SK-N-SH (cell line): ENCODE results near the gene SEZ6. TPM values are rescaled to one million over a fixed set of nuclear protein-coding genes. Genes with fewer than 3 reads are reported as not detected.

ENCODE experiments used
- CTCF ChIA-PET: fragments of 300-600, 350-600 bp; formaldehyde crosslinking; extraction: SDS; loops from one replicate; lab custom pipeline; 2021; lab: Yijun Ruan, JAX
- POLR2A ChIA-PET: fragments of 350-600 bp; sonication (Branson Sonifier 250); formaldehyde crosslinking; extraction: SDS; loops from one replicate; lab custom pipeline; 2020; ENCODE audit warnings: antibody characterized with exemption, inconsistent platforms; lab: Yijun Ruan, JAX
- DNase-seq: peaks from one replicate; pipeline ENCODE4 v3.0.0; 2012
- H2AFZ ChIP-seq: fragments of 200-600 bp; sonication (generic); 2 replicates; pipeline ENCODE4 v1.8.1; 2016; ENCODE audit warnings: antibody characterized with exemption, mild to moderate bottlenecking, low read depth
- H3F3A ChIP-seq: fragments of 200-600 bp; sonication (generic); replicated peaks from 2 replicates; pipeline ENCODE3; 2016; ENCODE audit warnings: antibody characterized with exemption, mild to moderate bottlenecking; ENCODE audit not compliant: insufficient read depth
- H3K27ac ChIP-seq, 2 experiments: fragments of 200-500 bp in 1 of 2; fragments of 200-600 bp in 1 of 2; sonication (Bioruptor generic) in 1 of 2; sonication (generic), shearing (Covaris generic) in 1 of 2; 2 replicates each; pipeline versions ENCODE4 v1.5.1 to v1.6.1; 2014 to 2016; ENCODE audit warnings: low read depth in 2 of 2, inconsistent platforms in 1 of 2, low read length in 1 of 2, mild to moderate bottlenecking in 1 of 2, mixed read lengths in 1 of 2
- H3K27me3 ChIP-seq: fragments of 200-600 bp; sonication (generic), shearing (Covaris generic); 2 replicates; pipeline ENCODE4 v1.6.1; 2016; ENCODE audit warnings: mixed run types; ENCODE audit not compliant: insufficient read depth
- H3K36me3 ChIP-seq, 2 experiments: fragments of 200-500 bp in 1 of 2; fragments of 200-600 bp in 1 of 2; sonication (Bioruptor generic) in 1 of 2; sonication (generic) in 1 of 2; replicated peaks in 1 of 2; 2 replicates each; pipeline versions ENCODE3 to v1.5.1; 2014 to 2016; ENCODE audit warnings: low read length in 1 of 2, mild to moderate bottlenecking in 1 of 2; ENCODE audit not compliant: insufficient read depth in 2 of 2, control insufficient read depth in 1 of 2
- H3K4me1 ChIP-seq, 2 experiments: fragments of 200-500 bp in 1 of 2; fragments of 200-600 bp in 1 of 2; sonication (Bioruptor generic) in 1 of 2; sonication (generic), shearing (Covaris generic) in 1 of 2; 2 replicates each; pipeline versions ENCODE4 v1.5.1 to v1.6.1; 2014 to 2016; ENCODE audit warnings: low read depth in 1 of 2, low read length in 1 of 2, mixed run types in 1 of 2; ENCODE audit not compliant: insufficient read depth in 2 of 2, control insufficient read depth in 1 of 2
- H3K4me2 ChIP-seq: fragments of 200-600 bp; sonication (generic), shearing (Covaris generic); 2 replicates; pipeline ENCODE4 v1.6.1; 2017; ENCODE audit warnings: mixed run types
- H3K4me3 ChIP-seq, 2 experiments: fragments of 200-500 bp in 1 of 2; fragments of 200-600 bp in 1 of 2; sonication (Bioruptor generic) in 1 of 2; sonication (generic), shearing (Covaris generic) in 1 of 2; 2 replicates each; pipeline versions ENCODE4 v1.5.1 to v1.8.1; 2014 to 2016; ENCODE audit warnings: low read depth in 2 of 2, inconsistent platforms in 1 of 2, low read length in 1 of 2, mild to moderate bottlenecking in 1 of 2, mixed read lengths in 1 of 2, moderate library complexity in 1 of 2
- H3K79me2 ChIP-seq: fragments of 200-600 bp; sonication (generic); 2 replicates; pipeline ENCODE4 v1.8.1; 2017; ENCODE audit warnings: mild to moderate bottlenecking; ENCODE audit not compliant: insufficient read depth
- H3K9ac ChIP-seq: fragments of 200-600 bp; sonication (generic); 2 replicates; pipeline ENCODE4 v1.6.1; 2017; ENCODE audit warnings: mixed run types
- H3K9me2 ChIP-seq: fragments of 200-600 bp; sonication (generic); 2 replicates; pipeline ENCODE4 v1.6.1; 2017; ENCODE audit warnings: mixed run types
- H3K9me3 ChIP-seq: fragments of 200-600 bp; sonication (generic); 2 replicates; pipeline ENCODE4 v1.6.1; 2017; ENCODE audit warnings: mixed run types, mild to moderate bottlenecking, moderate library complexity
- H4K20me1 ChIP-seq: fragments of 200-600 bp; sonication (generic); 2 replicates; pipeline ENCODE4 v1.6.1; 2017; ENCODE audit warnings: mild to moderate bottlenecking, mixed run types; ENCODE audit not compliant: insufficient read depth
- EP300 ChIP-seq, 2 experiments: IDR thresholded peaks; 2 replicates each; pipeline versions ENCODE4 v1.4.0 to v1.6.1; 2012; ENCODE audit warnings: borderline replicate concordance in 1 of 2, low read depth in 1 of 2, low read length in 1 of 2
- FOXM1 ChIP-seq: IDR thresholded peaks from 2 replicates; pipeline ENCODE4 v1.4.0; 2012; ENCODE audit warnings: low read depth, mild to moderate bottlenecking
- GATA2 ChIP-seq: sonication (generic); formaldehyde crosslinking; IDR thresholded peaks from 2 replicates; pipeline ENCODE4 v1.5.0; 2020; ENCODE audit warnings: mild to moderate bottlenecking, missing genetic modification reagents
- JUND ChIP-seq: IDR thresholded peaks from 2 replicates; pipeline ENCODE4 v1.4.0; 2012
- MEF2A ChIP-seq: IDR thresholded peaks from 2 replicates; pipeline ENCODE4 v1.4.0; 2012; ENCODE audit warnings: low read depth, borderline replicate concordance
- MXI1 ChIP-seq: IDR thresholded peaks from 2 replicates; pipeline ENCODE4 v1.6.1; 2012; ENCODE audit warnings: mild to moderate bottlenecking, low read depth, low read length, improper control_type of control experiment
- NRF1 ChIP-seq: IDR thresholded peaks from 2 replicates; pipeline ENCODE4 v1.6.1; 2012; ENCODE audit warnings: low read depth, mild to moderate bottlenecking, low read length
- RAD21 ChIP-seq: IDR thresholded peaks from 2 replicates; pipeline ENCODE4 v1.6.1; 2012; ENCODE audit warnings: mild to moderate bottlenecking, low read length
- RCOR1 ChIP-seq: fragments of 150-350 bp; IDR thresholded peaks from 2 replicates; pipeline ENCODE4 v1.6.1; 2017; ENCODE audit warnings: antibody characterized with exemption, low read length
- TAF1 ChIP-seq: IDR thresholded peaks from 2 replicates; pipeline ENCODE4 v1.6.1; 2012; ENCODE audit warnings: low read depth, mild to moderate bottlenecking, low read length, moderate library complexity, borderline replicate concordance
- WGBS: methylation state at CpG from one replicate; pipeline ENCODE4 v1.1.6; 2017; ENCODE audit warnings: low lambda C conversion rate; 5-methylcytosine and 5-hydroxymethylcytosine counted together
- polyA plus RNA-seq, 3 experiments: library from polyadenylated mRNA; depleted of rRNA; stranded (reverse); fragments of >200 nt; gene quantifications; 2 replicates each; pipeline ENCODE4 v1.2.3, GENCODE V29; 2012
- TF ChIP-seq, protein P1 (sequence below): IDR thresholded peaks from 2 replicates; pipeline ENCODE4 v1.4.0; 2012; ENCODE audit warnings: low read depth, borderline replicate concordance
- TF ChIP-seq, protein P2 (sequence below): IDR thresholded peaks from 2 replicates; pipeline ENCODE4; 2012
- TF ChIP-seq, protein P3 (sequence below): fragments of 200-600 bp; sonication (generic); IDR thresholded peaks from 2 replicates; pipeline ENCODE4 v1.6.1; 2017; ENCODE audit warnings: antibody characterized with exemption, mild to moderate bottlenecking, moderate library complexity

SEZ6 gene
- polyA plus RNA-seq, 1 of the 3 experiments (the other 2 are of a cell fraction): 0.12 TPM

DNA sequence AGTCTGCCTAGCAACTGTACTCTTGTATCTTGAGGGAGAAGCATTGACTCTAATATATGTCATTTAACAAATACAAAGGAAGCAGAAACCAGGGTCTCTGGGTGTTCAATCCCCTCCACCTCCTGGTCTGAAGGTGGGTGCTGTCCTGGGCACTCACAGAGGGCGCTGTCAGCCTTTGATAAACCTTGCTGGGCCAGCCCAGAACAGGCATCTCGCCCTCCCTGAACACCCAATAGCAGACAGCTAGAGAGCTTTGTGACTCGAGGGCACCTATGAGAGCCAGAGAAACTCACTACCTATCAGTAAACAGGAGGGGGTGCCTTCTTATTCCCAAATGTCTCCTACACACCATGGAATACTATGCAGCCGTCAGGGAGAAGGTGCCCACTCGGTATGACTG lies 30.8 kb upstream of the SEZ6 start:
- ChIA-PET CTCF (interaction anchor here (0.9 to 13.8 kb wide), 6 partner anchors 12 to 88 kb away, joined by 3 to 180 read pairs (median 6); no protein-coding TSS in a partner anchor), POLR2A (interaction anchor here (0.6 kb wide), 1 partner anchor 12 kb away, joined by 3 read pairs; no protein-coding TSS in a partner anchor)
- H4K20me1 ChIP-seq: no peaks in the 10 kb centered on the region
- H3K9me3 ChIP-seq: peaks cover 10% of the 10 kb centered on the region; the same call in 1 of the 2 replicates
- TF ChIP-seq, protein P1, sequence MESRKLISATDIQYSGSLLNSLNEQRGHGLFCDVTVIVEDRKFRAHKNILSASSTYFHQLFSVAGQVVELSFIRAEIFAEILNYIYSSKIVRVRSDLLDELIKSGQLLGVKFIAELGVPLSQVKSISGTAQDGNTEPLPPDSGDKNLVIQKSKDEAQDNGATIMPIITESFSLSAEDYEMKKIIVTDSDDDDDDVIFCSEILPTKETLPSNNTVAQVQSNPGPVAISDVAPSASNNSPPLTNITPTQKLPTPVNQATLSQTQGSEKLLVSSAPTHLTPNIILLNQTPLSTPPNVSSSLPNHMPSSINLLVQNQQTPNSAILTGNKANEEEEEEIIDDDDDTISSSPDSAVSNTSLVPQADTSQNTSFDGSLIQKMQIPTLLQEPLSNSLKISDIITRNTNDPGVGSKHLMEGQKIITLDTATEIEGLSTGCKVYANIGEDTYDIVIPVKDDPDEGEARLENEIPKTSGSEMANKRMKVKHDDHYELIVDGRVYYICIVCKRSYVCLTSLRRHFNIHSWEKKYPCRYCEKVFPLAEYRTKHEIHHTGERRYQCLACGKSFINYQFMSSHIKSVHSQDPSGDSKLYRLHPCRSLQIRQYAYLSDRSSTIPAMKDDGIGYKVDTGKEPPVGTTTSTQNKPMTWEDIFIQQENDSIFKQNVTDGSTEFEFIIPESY: no peak
- no peak for TF ChIP-seq FOXM1
- TF ChIP-seq RCOR1: no peak
- no peaks in the 10 kb centered on the region for H3K79me2 ChIP-seq
- H3K9ac ChIP-seq: no peak overlapping the region
- H3K4me2 ChIP-seq: no peak overlapping the region
- H3K4me3 ChIP-seq: no peak overlapping the region
- no peaks in the 10 kb centered on the region for H3K9me2 ChIP-seq
- DNase-seq: no peak
- H3K36me3 ChIP-seq: no peaks in the 10 kb centered on the region
- H3K4me1 ChIP-seq: peaks cover 21% of the 10 kb centered on the region in 2 experiments; a peak in 3 of 4 replicates
- 47% methylated on average over 5 of the region's 5 CpGs for WGBS
- H3K27ac ChIP-seq: no peak overlapping the region
- H2AFZ ChIP-seq: no peak overlapping the region
- peaks cover 26% of the 10 kb centered on the region; the same call in 1 of the 2 replicates for H3K27me3 ChIP-seq
- H3F3A ChIP-seq: peaks cover 12% of the 10 kb centered on the region

DNA sequence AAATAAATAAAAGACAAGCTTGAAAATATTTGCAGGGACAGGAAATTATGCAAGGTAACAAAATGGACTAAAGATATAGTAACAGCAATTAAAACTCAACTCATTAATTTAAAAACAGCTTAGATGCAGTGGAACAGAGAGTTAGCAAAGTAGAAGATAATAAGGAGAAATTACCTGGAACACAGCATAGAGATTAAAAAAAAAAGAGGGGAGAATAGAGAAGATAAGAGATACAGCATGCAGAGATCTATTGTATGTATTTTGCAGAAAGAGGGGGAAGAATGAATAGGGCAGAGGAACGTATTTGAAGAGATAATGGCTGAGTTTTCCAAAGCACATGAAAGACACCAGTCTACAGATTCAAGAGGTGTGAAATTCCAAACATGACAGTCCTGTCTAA lies 28.7 kb upstream of the SEZ6 start:
- CTCF ChIA-PET: interaction anchor here (0.9 to 13.8 kb wide), 4 partner anchors 21 to 79 kb away, joined by 3 to 180 read pairs (median 6); no protein-coding TSS in a partner anchor
- Histone ChIP-seq H3K27me3 (peaks cover 29% of the 10 kb centered on the region; the same call in 1 of the 2 replicates), H3F3A (no peaks in the 10 kb centered on the region), H3K4me2 (no peak overlapping the region), H3K79me2 (no peaks in the 10 kb centered on the region), H3K9me3 (peaks cover 10% of the 10 kb centered on the region; the same call in 1 of the 2 replicates), H3K36me3 (no peaks in the 10 kb centered on the region), H3K4me1 (peaks cover 10 to 21% of the 10 kb centered on the region in 2 experiments; a peak in 3 of 4 replicates), H2AFZ (no peak overlapping the region), H3K27ac (no peak overlapping the region), H3K4me3 (no peak overlapping the region), H4K20me1 (no peaks in the 10 kb centered on the region), H3K9ac (no peak overlapping the region), H3K9me2 (no peaks in the 10 kb centered on the region)
- 17% methylated on average over 1 of the region's 1 CpG for WGBS
- no peak for DNase-seq
- POLR2A ChIA-PET: no interaction called here
- TF ChIP-seq MXI1 (no peak), GATA2 (CRISPR knock-in tag) (no peak), NRF1 (no peak), JUND (no peak), EP300 (IDR thresholded peaks at IDR 0.05; ENCODE audit: borderline replicate concordance in 1 of 2, low read depth in 1 of 2, low read length in 1 of 2) (no peak), RAD21 (no peak), TAF1 (no peak), MEF2A (no peak)
- TF ChIP-seq, protein P2, sequence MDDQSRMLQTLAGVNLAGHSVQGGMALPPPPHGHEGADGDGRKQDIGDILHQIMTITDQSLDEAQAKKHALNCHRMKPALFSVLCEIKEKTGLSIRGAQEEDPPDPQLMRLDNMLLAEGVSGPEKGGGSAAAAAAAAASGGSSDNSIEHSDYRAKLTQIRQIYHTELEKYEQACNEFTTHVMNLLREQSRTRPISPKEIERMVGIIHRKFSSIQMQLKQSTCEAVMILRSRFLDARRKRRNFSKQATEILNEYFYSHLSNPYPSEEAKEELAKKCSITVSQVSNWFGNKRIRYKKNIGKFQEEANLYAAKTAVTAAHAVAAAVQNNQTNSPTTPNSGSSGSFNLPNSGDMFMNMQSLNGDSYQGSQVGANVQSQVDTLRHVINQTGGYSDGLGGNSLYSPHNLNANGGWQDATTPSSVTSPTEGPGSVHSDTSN: no peak
- TF ChIP-seq, protein P3, sequence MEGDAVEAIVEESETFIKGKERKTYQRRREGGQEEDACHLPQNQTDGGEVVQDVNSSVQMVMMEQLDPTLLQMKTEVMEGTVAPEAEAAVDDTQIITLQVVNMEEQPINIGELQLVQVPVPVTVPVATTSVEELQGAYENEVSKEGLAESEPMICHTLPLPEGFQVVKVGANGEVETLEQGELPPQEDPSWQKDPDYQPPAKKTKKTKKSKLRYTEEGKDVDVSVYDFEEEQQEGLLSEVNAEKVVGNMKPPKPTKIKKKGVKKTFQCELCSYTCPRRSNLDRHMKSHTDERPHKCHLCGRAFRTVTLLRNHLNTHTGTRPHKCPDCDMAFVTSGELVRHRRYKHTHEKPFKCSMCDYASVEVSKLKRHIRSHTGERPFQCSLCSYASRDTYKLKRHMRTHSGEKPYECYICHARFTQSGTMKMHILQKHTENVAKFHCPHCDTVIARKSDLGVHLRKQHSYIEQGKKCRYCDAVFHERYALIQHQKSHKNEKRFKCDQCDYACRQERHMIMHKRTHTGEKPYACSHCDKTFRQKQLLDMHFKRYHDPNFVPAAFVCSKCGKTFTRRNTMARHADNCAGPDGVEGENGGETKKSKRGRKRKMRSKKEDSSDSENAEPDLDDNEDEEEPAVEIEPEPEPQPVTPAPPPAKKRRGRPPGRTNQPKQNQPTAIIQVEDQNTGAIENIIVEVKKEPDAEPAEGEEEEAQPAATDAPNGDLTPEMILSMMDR: no peak
- TF ChIP-seq, protein P1: no peak
